NCI-H1105 treated with DMSO at 0.1 percent for 48 hours (cell line): ENCODE measurements around the gene PDZD4.
A peak's percentile ranks its signal among the peaks of the same experiment; 100 is the strongest.

Source experiments
- DNase-seq: peaks from one replicate; lab custom pipeline; 2025; lab: John Stamatoyannopoulos, UW

The PDZD4 gene

DNA sequence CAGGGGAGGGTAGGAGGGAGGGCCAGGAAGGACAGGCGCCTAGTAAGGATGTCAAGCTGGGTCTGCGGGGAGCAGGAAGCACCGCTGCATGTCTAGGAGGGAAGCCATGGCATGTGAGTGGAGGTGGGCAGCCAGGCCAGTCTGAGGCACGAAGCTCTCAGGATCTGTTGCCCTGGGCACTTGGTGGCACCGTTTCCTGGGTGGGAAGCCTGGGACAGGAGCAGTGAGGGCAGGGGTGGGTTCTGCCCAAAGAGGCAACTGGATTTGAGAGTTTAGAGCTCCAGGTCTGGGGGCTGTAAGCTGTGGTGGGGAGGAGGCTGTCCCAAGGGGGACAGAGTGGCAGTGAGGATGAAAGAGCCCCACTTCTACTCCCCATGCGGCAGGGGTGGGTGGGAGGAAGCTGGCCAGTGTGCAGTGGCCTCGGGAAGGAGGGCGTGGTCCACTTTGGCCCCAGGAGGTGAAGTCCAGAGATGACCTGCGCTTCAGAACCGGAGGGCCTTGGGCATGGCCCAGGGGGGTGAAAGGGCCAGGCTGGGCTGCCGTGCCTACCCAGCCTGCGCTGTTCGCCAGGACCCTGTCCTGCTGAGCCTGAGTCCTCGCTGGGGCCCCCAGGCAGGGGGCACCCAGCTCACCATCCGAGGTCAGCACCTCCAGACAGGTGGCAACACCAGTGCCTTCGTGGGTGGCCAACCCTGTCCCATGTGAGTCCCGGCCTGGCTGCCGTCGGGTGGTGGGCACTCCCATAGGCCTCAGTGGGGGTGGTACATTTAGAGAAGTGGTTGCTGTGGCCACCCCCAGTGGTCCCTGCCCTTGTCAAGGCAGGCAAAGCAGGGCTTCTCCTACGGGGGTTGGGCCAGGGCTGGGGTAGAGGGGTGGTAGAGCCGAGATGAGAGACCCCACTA is 57.8 kb downstream of the PDZD4 start:
- DNase-seq, result no peak

DNA sequence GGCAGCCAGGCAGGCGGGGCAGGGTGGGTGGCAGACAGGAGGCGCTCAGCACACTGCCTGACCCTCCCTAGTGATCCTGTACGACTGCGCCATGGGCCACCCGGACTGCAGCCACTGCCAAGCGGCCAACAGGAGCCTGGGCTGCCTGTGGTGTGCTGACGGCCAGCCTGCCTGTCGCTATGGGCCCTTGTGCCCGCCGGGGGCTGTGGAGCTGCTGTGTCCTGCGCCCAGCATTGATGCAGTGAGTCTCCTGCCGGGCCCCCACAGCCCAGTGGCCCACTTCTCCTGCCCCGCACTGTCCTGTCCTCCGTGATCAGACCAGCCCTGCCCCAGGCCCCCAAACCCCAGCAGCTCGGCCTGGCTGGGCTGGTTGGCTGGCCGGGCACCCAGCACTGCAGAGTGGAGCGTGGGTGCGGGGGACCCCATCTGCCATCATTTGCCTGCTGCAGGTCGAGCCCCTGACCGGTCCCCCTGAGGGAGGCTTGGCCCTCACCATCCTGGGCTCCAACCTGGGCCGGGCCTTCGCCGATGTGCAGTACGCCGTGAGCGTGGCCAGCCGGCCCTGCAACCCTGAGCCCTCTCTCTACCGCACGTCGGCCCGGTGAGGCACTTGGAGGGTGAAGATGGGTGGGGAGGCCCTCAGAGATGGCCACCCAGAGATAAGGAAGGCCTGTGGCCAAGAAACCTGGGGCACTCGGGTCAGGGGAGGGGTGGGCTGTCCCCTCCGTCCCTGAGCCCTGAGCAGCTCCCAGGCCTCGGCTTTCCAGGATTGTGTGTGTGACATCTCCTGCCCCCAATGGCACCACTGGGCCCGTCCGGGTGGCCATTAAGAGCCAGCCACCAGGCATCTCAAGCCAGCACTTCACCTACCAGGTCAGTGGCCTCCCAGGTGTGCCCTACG is 58.7 kb downstream of the PDZD4 start:
- no peak for DNase-seq

DNA sequence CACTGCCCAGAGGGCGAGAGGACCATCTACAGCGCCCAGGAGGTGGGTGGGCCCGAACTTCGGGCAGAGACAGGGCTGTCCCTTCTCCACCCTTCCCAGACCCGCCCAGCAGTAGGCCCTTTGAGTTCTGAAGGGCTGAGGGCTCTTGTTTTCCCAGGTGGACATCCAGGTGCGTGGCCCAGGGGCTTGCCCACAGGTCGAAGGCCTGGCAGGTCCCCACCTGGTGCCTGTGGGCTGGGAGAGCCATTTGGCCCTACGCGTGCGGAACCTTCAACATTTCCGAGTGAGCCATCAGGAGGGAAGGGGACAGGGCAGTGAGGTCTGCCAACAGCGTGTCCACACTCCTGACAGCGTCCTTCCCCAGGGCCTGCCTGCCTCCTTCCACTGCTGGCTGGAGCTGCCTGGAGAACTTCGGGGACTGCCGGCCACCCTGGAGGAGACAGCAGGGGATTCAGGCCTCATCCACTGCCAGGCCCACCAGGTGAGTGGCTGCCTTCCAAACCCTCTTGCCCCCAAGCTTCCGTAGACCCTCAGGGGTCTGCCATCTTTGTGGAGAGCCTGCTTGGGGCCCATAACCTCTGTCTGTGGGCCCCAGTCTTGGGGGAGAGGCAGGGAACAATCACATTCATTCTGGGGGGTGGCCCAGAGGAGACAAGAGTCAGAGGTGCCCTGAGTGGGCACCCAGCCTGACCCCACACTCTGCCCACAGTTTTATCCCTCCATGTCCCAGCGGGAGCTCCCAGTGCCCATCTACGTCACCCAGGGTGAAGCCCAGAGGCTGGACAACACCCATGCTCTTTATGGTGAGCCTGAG is 59.5 kb downstream of the PDZD4 start:
- no peak for DNase-seq

DNA sequence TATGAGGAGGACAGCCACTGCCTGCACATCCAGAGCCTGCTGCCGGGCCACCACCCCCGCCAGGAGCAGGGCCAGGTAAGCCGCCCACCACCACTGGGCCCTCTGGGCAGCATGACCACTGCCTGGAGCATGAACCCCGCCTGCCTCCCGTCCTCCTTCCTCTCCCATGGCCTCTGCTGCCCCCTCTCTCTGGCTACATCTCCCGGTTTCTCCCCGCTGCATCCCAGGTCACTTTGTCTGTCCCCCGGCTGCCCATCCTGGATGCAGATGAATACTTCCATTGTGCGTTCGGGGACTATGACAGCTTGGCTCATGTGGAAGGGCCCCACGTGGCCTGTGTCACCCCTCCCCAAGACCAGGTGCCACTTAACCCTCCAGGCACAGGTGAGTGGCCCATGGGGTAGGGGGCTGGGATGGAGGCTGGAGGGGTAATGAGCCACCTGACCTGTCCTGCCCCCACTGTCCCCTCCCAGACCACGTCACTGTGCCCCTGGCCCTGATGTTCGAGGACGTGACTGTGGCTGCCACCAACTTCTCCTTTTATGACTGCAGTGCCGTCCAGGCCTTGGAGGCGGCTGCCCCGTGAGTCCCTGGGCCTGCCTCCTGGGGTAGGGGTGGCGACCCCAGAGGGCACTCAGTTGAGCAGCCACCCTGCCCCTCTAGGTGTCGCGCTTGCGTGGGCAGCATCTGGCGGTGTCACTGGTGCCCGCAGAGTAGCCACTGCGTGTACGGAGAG is 60.3 kb downstream of the PDZD4 start:
- DNase-seq, result no peak

DNA sequence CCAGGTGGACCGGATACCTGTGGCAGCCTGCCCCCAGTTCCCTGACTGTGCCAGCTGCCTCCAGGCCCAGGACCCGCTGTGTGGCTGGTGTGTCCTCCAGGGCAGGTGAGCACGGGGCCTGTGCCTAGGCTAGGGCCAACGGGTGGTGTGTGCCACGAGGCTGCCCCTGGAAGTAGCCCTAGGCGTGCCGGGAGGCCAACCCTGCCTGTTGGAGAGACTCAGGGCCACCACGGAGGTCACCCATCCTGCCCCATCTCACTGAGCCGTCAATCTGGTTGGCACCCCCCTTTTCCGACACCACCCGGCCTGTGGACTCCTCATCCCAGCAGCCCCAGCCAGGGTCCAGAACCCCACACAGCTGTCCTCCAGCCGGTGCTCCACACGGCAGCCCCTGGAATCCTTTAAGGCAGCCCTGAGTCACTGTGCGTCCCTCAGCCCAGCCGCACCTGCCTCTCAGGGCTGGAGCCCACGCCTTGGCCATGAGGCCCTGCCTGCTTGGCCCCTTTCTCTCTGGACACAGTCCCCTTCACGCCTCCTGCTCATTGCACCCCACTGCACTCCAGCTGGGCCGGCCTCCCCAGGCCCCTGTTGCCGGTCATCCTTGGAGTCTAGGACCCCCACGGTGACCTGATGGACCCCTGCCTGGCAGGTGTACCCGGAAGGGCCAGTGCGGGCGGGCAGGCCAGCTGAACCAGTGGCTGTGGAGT is 61.0 kb downstream of the PDZD4 start:
- DNase-seq, result no peak

DNA sequence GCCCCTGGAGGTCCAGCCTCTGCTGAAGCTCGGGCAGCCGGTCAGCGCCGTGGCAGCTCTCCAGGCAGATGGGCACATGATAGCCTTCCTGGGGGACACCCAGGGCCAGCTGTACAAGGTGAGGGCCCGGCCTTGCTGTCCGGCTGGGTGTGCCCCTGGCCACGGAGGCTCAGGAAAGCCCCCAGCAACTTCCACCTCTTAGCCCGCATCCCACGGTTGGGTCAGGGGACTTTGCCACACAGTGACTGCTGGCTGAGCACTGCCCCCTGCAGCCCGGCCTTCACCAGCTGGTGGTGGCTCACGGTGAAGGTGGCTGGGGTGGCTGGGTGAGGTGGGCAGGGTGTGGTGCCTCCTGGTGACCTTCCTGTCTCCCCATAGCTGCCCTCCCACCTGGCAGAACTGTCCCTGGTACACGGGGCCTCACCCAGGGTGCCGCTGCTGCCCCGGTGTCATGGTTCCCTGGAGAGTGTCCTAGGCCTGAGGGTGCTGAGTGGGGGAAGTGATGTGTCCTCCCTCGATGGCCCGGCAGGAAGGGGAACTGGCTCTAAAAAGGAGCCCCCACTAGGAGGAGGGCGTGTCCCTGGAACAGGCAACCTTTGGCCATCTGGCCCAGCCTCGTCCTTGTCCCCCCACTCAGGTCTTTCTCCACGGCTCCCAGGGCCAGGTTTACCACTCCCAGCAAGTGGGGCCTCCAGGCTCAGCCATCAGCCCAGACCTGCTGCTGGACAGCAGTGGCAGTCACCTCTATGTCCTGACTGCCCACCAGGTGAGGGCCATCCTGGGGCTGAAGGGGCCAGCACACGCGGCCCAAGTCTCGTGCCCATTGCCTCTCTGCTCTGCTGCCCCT is 61.8 kb downstream of the PDZD4 start:
- DNase-seq, result no peak

DNA sequence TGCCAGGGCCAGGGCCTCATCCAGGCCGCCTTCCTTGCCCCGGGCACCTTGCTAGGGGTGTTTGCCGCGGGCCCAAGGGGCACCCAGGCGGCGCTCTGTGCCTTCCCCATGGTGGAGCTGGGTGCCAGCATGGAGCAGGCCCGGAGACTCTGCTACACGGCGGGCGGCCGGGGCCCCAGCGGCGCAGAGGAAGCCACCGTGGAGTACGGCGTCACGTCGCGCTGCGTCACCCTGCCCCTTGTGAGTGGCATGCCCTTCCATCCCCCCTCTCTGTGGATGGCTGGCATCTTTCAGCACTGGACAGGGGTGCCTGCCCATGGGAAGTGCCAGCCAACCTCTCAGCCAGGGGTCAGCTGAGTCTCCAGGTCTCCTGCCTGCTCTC is 62.7 kb downstream of the PDZD4 start:
- DNase-seq, result no peak

DNA sequence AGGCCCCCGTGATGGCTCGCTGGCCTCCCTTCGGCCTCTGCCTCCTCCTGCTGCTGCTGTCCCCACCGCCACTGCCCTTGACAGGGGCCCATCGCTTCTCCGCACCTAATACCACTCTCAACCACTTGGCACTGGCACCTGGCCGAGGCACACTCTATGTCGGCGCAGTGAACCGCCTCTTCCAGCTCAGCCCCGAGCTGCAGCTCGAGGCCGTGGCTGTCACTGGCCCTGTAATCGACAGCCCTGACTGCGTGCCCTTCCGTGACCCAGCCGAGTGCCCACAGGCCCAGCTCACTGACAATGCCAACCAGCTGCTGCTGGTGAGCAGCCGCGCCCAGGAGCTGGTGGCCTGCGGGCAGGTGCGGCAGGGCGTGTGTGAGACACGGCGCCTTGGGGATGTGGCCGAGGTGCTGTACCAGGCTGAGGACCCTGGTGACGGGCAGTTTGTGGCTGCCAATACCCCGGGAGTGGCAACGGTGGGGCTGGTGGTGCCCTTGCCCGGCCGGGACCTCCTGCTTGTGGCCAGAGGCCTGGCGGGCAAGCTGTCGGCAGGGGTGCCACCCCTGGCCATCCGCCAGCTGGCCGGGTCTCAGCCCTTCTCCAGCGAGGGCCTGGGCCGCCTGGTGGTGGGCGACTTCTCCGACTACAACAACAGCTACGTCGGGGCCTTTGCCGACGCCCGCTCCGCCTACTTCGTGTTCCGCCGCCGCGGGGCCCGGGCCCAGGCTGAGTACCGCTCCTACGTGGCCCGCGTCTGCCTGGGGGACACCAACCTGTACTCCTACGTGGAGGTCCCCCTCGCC is 63.3 kb downstream of the PDZD4 start:
- DNase-seq, result no peak

DNA sequence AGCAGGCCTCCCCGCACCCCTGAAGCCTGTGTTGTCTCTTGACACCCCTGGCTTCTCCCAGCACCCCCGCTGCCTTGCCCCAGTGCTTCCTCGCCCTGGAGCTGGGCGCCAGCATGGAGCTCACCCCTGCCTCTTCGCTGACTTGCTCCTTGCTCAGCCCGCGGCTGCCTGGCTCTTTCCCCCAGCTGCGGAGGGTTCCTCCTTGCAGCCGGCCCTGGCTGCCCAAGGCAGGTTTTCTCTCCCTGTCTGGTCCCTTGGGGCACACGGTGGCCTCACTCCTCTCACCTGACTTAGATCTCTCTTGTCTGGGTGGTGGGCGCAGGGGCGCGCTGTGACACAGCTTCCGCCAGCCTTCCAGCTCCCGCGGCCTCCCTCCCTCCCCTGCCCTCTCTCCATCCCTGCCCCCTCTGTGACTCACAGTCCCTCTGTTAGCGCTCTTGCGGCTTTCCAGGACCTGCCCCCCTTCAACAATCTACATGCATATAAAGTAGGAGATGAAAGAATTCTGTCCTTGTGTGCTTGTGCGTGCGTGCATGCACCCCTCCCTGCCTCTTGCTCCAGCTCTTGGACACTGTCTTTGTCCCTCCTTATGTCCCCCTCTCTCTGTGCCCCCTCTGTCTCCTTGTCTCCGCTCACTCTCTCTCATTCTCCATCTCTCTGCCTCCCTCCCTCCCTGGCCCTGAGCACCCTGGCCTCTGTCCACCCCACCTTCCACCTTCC is 64.1 kb downstream of the PDZD4 start:
- no peak for DNase-seq

DNA sequence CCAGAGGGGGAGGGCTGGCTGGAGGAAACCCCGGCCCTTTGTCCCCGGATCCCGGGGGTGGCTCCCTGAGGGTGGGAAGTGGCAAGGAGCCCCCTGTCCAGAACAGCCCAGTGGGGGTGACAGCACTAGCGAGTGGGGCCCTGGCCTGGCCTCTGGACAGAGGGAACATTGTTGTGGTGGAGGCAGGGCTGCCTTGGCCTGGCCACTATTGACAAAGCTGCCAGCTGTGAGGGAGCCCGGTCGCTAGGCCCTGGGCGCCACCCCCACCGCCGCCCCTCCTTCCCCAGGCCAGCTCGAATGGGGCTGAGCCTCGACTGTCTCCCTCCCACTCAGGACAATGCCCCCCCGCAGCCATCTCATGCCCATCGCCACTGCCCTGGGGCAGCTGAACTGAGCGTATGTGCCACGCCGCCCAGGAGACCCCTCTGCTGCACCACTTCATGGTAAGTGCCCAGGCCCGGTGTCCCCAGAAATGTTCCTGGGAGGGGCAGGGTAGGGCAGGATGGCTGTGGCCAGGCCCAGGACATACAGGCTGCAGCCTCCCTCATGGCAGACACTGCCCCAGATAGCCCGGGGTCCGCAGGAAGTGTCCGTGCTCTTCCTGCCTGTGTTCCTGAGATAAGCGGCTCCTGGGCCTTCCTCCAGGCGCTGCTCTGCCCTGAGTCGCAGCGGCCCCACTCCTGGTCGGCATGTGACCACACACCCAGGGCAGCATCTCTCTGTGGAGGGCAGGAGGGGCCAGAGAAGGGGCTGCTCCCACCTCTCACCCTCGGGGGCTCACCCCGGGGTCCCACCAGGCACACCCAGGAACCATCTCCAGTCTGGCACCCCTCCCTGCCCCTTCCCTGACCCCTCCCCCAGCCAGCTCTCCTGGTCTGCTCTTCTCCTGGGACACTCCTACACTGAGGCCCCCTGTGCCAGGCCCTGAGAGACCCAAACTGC is 64.9 kb downstream of the PDZD4 start:
- DNase-seq, result no peak

DNA sequence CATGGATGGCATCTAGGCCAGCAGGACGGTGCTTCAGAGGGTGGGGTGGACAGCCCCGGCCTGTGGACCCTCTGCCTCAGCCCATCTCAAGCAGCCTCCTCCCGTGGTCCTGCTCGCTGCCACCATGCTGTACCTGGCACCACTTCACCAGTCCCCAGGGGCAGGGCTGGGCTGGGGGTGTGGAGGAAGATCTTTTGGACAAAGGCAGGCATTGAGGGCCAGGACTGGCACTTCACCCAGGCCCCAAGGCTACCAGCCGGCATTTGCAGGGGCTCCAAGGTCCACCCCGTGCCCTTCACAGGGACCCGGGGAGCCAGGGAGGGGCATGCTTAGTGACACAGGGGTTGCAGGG is 65.6 kb downstream of the PDZD4 start:
- no peak for DNase-seq

DNA sequence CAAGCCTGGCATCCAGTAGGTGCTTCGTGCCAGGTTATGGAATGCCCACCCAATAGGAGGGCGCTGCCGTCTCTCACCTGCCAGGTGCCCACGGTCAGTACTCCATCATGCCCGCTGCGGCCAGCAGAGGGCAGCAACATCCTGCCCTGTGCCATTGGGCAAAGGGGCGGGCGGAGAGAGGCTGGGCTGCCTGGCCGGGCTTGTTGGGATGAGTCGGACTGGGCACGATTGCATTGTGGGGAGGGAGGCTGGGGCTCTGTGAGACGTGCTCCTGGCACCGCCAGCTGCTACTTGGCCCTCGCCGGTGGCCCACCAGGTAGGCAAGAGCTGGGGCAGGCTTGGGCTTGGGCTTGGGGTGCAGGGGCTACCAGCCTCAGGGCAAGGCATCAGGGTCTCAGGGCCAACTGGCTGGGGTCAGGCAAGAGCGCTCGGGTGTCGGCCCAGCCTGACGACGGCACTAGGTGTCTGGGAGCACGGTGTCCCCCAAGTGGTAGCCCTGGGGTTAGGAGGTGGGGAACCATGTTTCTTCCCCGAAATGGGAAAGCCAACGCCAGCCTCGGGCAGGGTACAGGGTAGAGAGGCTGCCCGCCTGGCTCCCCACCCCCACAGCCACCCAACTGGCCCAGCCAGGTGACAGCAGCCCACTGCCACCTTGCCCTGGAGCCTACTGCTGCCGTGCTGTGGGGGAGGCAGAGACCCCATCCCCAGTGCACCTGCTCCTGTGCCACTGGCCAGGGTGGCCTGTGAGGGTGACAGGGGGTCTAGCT is 66.2 kb downstream of the PDZD4 start, which contains the start of gene PLXNB3:
Gene PLXNB3 (plus strand): TSS at position 261 of the 767 bp plus-strand sequence. CDS start 1,287 bp downstream, outside the sequence.
- DNase-seq, result peak; percentile 91

DNA sequence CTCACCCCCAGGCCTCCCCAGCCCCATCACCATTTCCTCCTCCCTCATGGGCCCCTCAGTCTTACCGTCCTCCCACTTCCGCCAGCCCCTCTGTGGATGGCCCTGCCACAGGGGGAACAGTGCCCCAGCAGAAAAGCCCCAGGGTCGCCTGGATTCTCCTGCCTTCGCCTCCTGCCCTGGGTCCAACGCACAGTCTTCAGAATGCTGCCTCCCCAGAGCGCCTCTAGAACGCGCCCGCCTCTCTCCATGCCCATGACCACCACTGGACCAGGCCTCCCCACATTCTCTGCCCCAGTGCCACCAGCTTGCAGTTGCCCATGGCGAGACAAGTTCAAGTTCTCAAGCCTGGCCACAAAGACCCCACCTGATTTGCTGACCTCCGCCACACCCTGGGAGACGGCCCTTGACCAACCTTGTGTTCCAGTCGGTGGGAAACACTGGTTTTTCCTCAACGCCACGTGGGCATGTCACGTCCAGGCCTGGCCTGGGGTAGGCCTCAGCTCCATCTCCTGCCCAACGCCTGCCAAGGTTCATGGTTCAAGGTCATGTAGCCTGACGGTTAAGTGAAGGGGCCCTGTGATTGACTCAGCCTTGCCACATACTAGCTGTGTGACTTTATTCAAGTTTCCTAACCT is 66.9 kb downstream of the PDZD4 start:
- DNase-seq, result no peak

DNA sequence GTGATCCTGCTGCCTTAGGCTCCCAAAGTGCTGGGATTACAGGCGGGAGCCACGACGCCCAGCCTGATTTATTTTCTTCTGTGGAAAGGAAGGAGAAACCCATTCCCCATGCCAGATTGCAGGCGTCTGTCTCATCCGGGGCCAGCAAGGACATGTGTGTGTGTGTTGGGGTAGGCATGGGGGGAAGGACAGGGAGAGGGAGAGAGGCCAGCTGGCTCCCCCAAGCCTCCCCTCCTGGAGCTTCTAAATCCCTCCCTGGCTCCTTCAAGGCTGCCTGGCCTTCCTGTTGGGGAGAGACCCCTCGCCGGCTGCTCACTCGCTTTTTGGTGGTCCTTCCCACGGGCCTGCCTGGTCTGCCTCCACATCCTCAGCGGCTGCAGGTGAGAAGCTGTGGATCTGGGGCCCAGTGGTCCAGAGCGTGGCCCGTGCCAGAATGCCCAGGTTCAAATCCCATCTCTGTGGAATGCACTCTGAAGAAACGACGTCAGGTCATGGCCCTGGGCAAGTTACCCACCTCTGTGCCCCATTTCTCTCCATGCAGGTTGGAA is 67.6 kb downstream of the PDZD4 start:
- no peak for DNase-seq

DNA sequence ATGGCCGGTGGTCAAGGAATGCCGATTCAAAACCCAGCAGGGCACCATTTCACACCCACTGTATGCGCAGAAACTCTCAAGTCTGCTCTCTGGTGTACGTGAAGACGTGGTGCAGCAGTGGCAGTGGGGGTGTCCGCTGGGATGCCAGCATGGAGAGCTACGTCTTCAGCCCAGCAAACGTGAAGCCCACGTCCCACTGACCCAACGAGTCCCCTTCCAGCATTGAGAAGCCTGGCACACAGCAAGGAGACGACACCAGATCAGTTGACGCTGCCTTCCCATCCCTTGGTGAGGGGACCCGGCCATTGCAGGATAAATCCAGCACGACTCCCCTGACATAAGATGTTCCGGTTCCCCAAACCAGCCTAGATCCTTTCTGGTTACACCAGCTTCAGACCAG is 68.5 kb downstream of the PDZD4 start:
- no peak for DNase-seq

DNA sequence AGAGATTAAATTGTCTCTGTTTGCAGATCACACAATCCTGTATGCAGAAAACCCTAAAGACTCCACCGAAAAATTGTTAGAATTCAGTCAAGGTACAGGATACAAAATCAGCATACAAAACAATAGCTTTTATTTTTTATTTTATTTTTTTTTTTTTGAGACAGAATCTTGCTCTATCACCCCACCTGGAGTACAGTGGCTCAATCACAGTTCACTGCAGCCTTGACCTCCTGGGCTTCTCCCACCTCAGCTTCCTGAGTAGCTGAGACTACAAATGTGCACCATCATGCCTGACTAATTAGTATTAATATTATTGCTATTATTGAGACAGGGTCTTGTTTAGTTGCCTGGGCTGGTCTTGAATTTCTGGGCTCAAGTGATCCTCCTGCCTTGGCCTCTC is 75.2 kb downstream of the PDZD4 start:
- DNase-seq, result no peak
